Upper lobe of left lung (tissue), 6 donors: Measurements from ENCODE around the gene TRAF3. TPM values are rescaled to one million over a fixed set of nuclear protein-coding genes. Genes with fewer than 3 reads are reported as not detected.

ENCODE experiments used
- ATAC-seq, 2 donors: fragments of 200-7000 bp; cut with Tn5 transposase; one replicate each; pipeline ENCODE4 v1.9.1; 2022; ENCODE audit warnings: mild to moderate bottlenecking in 2 of 2, moderate library complexity in 2 of 2; ENCODE audit not compliant: low FRiP score in 2 of 2
- DNase-seq, 2 donors: peaks; one replicate each; pipeline ENCODE4 v3.0.0-alpha.2; 2019 to 2020
- H3K27ac ChIP-seq, 4 donors: fragments of 200-600 bp; sonication (generic); one replicate each; pipeline ENCODE4 v1.5.1; 2016 to 2019
- H3K27me3 ChIP-seq, 4 donors: fragments of 200-600 bp; sonication (generic); one replicate each; pipeline ENCODE4 v1.5.1; 2017 to 2019
- H3K36me3 ChIP-seq, 4 donors: fragments of 200-600 bp; sonication (generic); one replicate each; pipeline ENCODE4 v1.5.1; 2016 to 2019
- H3K4me1 ChIP-seq, 4 donors: fragments of 200-600 bp; sonication (generic); one replicate each; pipeline ENCODE4 v1.5.1; 2018 to 2019
- H3K4me3 ChIP-seq, 4 donors: fragments of 200-600 bp; sonication (generic); one replicate each; pipeline ENCODE4 v1.5.1; 2017 to 2019; ENCODE audit warnings: mild to moderate bottlenecking in 2 of 4, moderate library complexity in 1 of 4
- H3K9me3 ChIP-seq, 4 donors: fragments of 200-600 bp; sonication (generic); one replicate each; pipeline ENCODE4 v1.5.1; 2018 to 2019
- EP300 ChIP-seq, 4 donors: sonication (generic); formaldehyde crosslinking; IDR thresholded peaks; one replicate each; pipeline ENCODE4 v1.5.1; 2017; ENCODE audit warnings: antibody characterized with exemption in 4 of 4, control low read depth in 2 of 4
- POLR2A ChIP-seq, 4 donors: fragments of 450-650 bp; IDR thresholded peaks; one replicate each; pipeline ENCODE4 v1.5.1; 2016 to 2017; ENCODE audit warnings: antibody characterized with exemption in 4 of 4, mild to moderate bottlenecking in 2 of 4
- POLR2AphosphoS5 ChIP-seq, 2 donors: sonication (generic); formaldehyde crosslinking; IDR thresholded peaks; one replicate each; pipeline ENCODE4 v1.5.1; 2017; ENCODE audit warnings: antibody characterized with exemption in 2 of 2
- WGBS, 2 donors: methylation state at CpG; one replicate each; pipeline ENCODE4 v1.1.5; 2017 to 2018; 5-methylcytosine and 5-hydroxymethylcytosine counted together
- total RNA-seq, 6 donors: library from RNA; depleted of rRNA in 4 of 6; stranded (reverse); fragments of >200 nt in 4 of 6; gene quantifications; one replicate each; pipeline versions ENCODE4 v1.1.0 to v1.2.1, GENCODE V29; 2016 to 2021
- TF ChIP-seq, protein P1 (sequence below), 6 experiments: fragments of 450-650 bp in 4 of 6; fragments of 200-600 bp in 2 of 6; sonication (generic) in 2 of 6; IDR thresholded peaks; one replicate each; pipeline ENCODE4 v1.5.1; 2016 to 2019; ENCODE audit warnings: antibody characterized with exemption in 6 of 6
- donor health status: DM: no; HTN: no; CAD: no; lungs with moderate emphysema.
- donor health status: DM: no; HTN: yes; CAD: no; lungs with severe emphysema.

Gene TRAF3
- total RNA-seq, 6 donors from 2014 or later: 14.7 to 45.4 (median 22.1) TPM

- peaks cover 8 to 32% (median 22%) of the 10 kb centered on the region in 4 donors for H3K36me3 ChIP-seq
- H3K4me1 ChIP-seq: peaks cover 0 to 11% (median 4%) of the 10 kb centered on the region in 4 donors
- peak; percentile 16 to 60 for ATAC-seq
- no peak overlapping the region for H3K4me3 ChIP-seq
- no peaks in the 10 kb centered on the region for H3K27me3 ChIP-seq
- WGBS, 2 donors: 77 to 79% methylated on average over 6 of the region's 6 CpGs
- TF ChIP-seq POLR2AphosphoS5 (IDR thresholded peaks at IDR 0.05) (no peak), POLR2A (IDR thresholded peaks at IDR 0.05) (no peak)
- TF ChIP-seq, protein P1, sequence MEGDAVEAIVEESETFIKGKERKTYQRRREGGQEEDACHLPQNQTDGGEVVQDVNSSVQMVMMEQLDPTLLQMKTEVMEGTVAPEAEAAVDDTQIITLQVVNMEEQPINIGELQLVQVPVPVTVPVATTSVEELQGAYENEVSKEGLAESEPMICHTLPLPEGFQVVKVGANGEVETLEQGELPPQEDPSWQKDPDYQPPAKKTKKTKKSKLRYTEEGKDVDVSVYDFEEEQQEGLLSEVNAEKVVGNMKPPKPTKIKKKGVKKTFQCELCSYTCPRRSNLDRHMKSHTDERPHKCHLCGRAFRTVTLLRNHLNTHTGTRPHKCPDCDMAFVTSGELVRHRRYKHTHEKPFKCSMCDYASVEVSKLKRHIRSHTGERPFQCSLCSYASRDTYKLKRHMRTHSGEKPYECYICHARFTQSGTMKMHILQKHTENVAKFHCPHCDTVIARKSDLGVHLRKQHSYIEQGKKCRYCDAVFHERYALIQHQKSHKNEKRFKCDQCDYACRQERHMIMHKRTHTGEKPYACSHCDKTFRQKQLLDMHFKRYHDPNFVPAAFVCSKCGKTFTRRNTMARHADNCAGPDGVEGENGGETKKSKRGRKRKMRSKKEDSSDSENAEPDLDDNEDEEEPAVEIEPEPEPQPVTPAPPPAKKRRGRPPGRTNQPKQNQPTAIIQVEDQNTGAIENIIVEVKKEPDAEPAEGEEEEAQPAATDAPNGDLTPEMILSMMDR (IDR thresholded peaks at IDR 0.05): no peak
- DNase-seq: peak in 1 of 2 donors; percentile 43
- no peaks in the 10 kb centered on the region for H3K9me3 ChIP-seq
- H3K27ac ChIP-seq: peak overlapping the region in 1 of 4 donors; percentile 38
Measured at GRCh38 chr14:102878174-102878969, 101.1 kb downstream of the TRAF3 start.

DNA sequence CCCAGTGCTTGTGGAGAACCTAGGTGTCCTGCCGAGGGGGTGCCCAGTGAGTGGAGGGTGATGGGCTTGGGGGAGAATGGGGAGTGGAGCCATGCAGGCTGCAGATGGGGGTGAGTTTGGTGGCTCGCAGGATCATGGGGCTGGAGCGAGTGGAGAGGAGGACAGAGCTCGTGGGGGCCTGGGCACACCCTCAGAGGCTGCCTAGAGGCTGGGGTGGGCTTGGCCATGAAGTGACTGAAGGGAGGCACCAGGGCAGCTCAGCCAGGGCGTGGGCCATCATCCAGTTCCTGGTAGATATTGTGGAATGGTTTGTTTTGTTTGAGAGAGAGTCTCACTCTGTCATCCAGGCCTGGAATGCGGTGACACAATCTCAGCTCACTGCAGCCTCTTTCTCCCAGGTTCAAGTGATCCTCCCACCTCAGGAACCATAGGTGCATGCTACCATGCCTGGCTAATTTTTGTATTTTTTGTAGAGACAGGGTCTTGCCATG is 101.8 kb downstream of the TRAF3 start:
- peak; percentile 32 to 65 for DNase-seq
- H3K4me1 ChIP-seq: peaks cover 0 to 11% (median 4%) of the 10 kb centered on the region in 4 donors
- H3K9me3 ChIP-seq: no peaks in the 10 kb centered on the region
- ATAC-seq: peak in 1 of 2 donors; percentile 76
- H3K27ac ChIP-seq: peak overlapping the region in 2 of 4 donors; percentile 16 to 38
- WGBS, 2 donors: 77 to 84% methylated on average over 5 to 6 of the region's 6 CpGs
- TF ChIP-seq, protein P1 (IDR thresholded peaks at IDR 0.05): peak in 1 of 6 experiments; percentile 28
- no peak for TF ChIP-seq POLR2A (IDR thresholded peaks at IDR 0.05)
- no peaks in the 10 kb centered on the region for H3K27me3 ChIP-seq
- no peak overlapping the region for H3K4me3 ChIP-seq
- peaks cover 8 to 37% (median 20%) of the 10 kb centered on the region in 4 donors for H3K36me3 ChIP-seq

DNA sequence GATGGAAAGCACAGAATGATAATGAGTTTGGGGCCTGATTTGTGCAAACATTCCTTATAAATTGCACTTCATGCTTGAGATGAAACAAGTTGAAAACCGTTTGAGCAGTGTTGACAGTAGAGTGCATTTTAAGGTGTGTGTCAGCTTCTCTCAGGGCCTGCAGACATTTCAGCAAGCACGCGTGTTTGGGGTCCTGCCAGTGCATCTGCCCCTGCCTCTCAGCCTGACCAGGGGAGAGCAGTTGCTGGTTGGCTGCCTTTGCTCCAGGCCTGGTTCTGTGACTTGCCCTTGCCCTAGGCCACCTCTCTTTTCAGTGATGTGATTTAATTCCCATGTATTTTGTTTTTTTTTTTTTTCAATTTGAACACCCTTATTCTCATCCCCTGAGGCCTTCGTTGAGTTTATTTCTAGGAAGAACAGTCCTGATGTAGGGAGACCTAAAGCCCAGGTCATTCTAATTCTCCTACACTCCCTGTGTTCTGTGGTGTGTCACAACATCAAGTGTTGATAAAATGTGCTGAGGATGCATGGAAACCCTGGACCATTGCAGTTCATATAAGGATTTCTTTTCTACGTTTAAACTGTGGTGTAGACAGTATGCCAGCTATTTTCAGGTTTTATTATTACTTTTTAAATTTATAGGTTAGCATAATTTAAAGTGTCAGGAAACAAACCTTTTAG is 105.1 kb downstream of the TRAF3 start:
- no peak overlapping the region for H3K27ac ChIP-seq
- WGBS, 2 donors: 59 to 84% methylated on average over 5 of the region's 5 CpGs
- H3K4me3 ChIP-seq: no peak overlapping the region
- DNase-seq (no peak), ATAC-seq (no peak)
- H3K27me3 ChIP-seq: no peaks in the 10 kb centered on the region
- H3K9me3 ChIP-seq: no peaks in the 10 kb centered on the region
- H3K36me3 ChIP-seq: peaks cover 0 to 35% (median 13%) of the 10 kb centered on the region in 4 donors
- peaks cover 0 to 11% (median 0%) of the 10 kb centered on the region in 4 donors for H3K4me1 ChIP-seq
- TF ChIP-seq POLR2AphosphoS5 (IDR thresholded peaks at IDR 0.05) (no peak), EP300 (IDR thresholded peaks at IDR 0.05) (no peak), POLR2A (IDR thresholded peaks at IDR 0.05) (no peak)
- TF ChIP-seq, protein P1 (IDR thresholded peaks at IDR 0.05): no peak

- no peaks in the 10 kb centered on the region for H3K9me3 ChIP-seq
- H3K4me1 ChIP-seq: peaks cover 0 to 11% (median 0%) of the 10 kb centered on the region in 4 donors
- H3K4me3 ChIP-seq: no peak overlapping the region
- H3K27ac ChIP-seq: no peak overlapping the region
- no peak for ATAC-seq
- DNase-seq: no peak
- WGBS, 2 donors: 94 to 96% methylated on average over 5 of the region's 5 CpGs
- peaks cover 0 to 30% (median 10%) of the 10 kb centered on the region in 4 donors for H3K36me3 ChIP-seq
- H3K27me3 ChIP-seq: no peaks in the 10 kb centered on the region
- TF ChIP-seq POLR2A (IDR thresholded peaks at IDR 0.05): no peak
- TF ChIP-seq POLR2AphosphoS5 (IDR thresholded peaks at IDR 0.05): no peak
Measured at GRCh38 chr14:102883089-102883541, 105.9 kb downstream of the TRAF3 start.

- no peak overlapping the region for H3K4me3 ChIP-seq
- H3K36me3 ChIP-seq: peaks cover 0 to 32% (median 10%) of the 10 kb centered on the region in 4 donors
- H3K4me1 ChIP-seq: peaks cover 0 to 10% (median 0%) of the 10 kb centered on the region in 4 donors
- 95 to 98% methylated on average over 14 of the region's 14 CpGs for WGBS, 2 donors
- ATAC-seq: no peak
- H3K27me3 ChIP-seq: no peaks in the 10 kb centered on the region
- DNase-seq: no peak
- H3K27ac ChIP-seq: no peak overlapping the region
- H3K9me3 ChIP-seq: no peaks in the 10 kb centered on the region
- TF ChIP-seq POLR2AphosphoS5 (IDR thresholded peaks at IDR 0.05) (no peak), EP300 (IDR thresholded peaks at IDR 0.05) (no peak), POLR2A (IDR thresholded peaks at IDR 0.05) (no peak)
- TF ChIP-seq, protein P1 (IDR thresholded peaks at IDR 0.05): no peak
Measured at GRCh38 chr14:102883554-102883953, 106.3 kb downstream of the TRAF3 start.
